PC-9 (cell line): Measurements from ENCODE around the gene WASL.

ENCODE experiments used
- EZH2 ChIP-seq: fragments of 200-600 bp; sonication (generic); IDR thresholded peaks from 2 replicates; pipeline ENCODE4 v1.8.0; 2017; ENCODE audit warnings: antibody characterized with exemption, low read depth
- TF ChIP-seq, protein P1 (sequence below): fragments of 200-600 bp; sonication (generic); conservative IDR thresholded peaks from 2 replicates; pipeline ENCODE4 v1.6.1; 2017; ENCODE audit warnings: mixed run types, antibody characterized with exemption, mild to moderate bottlenecking, moderate library complexity

DNA sequence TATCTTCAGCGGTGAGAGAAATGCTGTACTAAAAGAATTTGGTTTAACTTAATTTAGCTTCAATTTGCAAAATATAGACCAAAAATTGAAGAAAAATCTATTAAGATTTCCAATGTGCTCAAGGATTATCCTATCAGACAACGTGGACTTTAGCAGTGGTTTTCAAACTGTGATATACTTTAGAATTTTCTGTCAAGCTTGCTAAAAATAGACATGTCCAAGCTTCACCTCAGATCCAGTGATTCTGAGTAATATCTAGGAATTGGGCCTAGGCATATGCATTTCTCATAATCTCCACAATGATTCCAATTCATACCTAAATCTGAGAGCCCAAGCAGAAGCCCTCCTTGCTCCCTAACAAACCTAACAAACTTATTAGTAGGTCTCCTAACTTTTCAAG is 3.4 kb downstream of the WASL start:
- TF ChIP-seq, protein P1, sequence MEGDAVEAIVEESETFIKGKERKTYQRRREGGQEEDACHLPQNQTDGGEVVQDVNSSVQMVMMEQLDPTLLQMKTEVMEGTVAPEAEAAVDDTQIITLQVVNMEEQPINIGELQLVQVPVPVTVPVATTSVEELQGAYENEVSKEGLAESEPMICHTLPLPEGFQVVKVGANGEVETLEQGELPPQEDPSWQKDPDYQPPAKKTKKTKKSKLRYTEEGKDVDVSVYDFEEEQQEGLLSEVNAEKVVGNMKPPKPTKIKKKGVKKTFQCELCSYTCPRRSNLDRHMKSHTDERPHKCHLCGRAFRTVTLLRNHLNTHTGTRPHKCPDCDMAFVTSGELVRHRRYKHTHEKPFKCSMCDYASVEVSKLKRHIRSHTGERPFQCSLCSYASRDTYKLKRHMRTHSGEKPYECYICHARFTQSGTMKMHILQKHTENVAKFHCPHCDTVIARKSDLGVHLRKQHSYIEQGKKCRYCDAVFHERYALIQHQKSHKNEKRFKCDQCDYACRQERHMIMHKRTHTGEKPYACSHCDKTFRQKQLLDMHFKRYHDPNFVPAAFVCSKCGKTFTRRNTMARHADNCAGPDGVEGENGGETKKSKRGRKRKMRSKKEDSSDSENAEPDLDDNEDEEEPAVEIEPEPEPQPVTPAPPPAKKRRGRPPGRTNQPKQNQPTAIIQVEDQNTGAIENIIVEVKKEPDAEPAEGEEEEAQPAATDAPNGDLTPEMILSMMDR = no peak
- TF ChIP-seq EZH2 = no peak
